IPS-20b (cell line): ENCODE data around the gene E2F2.

Experiments
- H3K27ac ChIP-seq: one replicate; pipeline ENCODE4 v1.5.1; 2013; ENCODE audit warnings: low read length
- H3K27me3 ChIP-seq: 2 replicates; pipeline ENCODE4 v1.6.1; 2013; ENCODE audit warnings: mild to moderate bottlenecking, low read length, inconsistent platforms; ENCODE audit not compliant: insufficient read depth
- H3K36me3 ChIP-seq: 2 replicates; pipeline ENCODE4 v1.6.1; 2013; ENCODE audit warnings: low read depth, mild to moderate bottlenecking, inconsistent platforms, low read length, moderate library complexity; ENCODE audit not compliant: insufficient read depth
- H3K4me1 ChIP-seq: 2 replicates; pipeline ENCODE4 v1.6.1; 2013; ENCODE audit warnings: mild to moderate bottlenecking, control low read depth, inconsistent platforms, low read length, moderate library complexity; ENCODE audit not compliant: insufficient read depth
- H3K4me3 ChIP-seq: 2 replicates; pipeline ENCODE4 v1.5.1; 2013; ENCODE audit warnings: mild to moderate bottlenecking, low read length, inconsistent platforms
- H3K9ac ChIP-seq: 2 replicates; pipeline ENCODE4 v1.6.1; 2013; ENCODE audit warnings: low read depth, mild to moderate bottlenecking, inconsistent platforms, low read length, moderate library complexity
- H3K9me3 ChIP-seq: 2 replicates; pipeline ENCODE4 v1.6.1; 2013; ENCODE audit warnings: mild to moderate bottlenecking, low read depth, low read length, inconsistent platforms; ENCODE audit not compliant: insufficient read depth

The E2F2 gene

GRCh38 chr1:23561813-23562100 is 30.7 kb upstream of the E2F2 start:
- no peaks in the 10 kb centered on the region for H3K9me3 ChIP-seq
- H3K9ac ChIP-seq, result peak overlapping the region; percentile 67; the same call in 1 of the 2 replicates
- H3K27ac ChIP-seq, result peak overlapping the region; percentile 40
- peaks cover 19% of the 10 kb centered on the region for H3K27me3 ChIP-seq
- peaks cover 39% of the 10 kb centered on the region for H3K4me1 ChIP-seq
- H3K4me3 ChIP-seq, result peak overlapping the region; percentile 14; the same call in 1 of the 2 replicates
- H3K36me3 ChIP-seq, result peaks cover 18% of the 10 kb centered on the region

- H3K4me1 ChIP-seq, result peaks cover 44% of the 10 kb centered on the region
- H3K9ac ChIP-seq, result peak overlapping the region; percentile 86; the same call in 1 of the 2 replicates
These were observed 30.2 kb upstream of the E2F2 start for GRCh38 chr1:23561076-23561812.

DNA sequence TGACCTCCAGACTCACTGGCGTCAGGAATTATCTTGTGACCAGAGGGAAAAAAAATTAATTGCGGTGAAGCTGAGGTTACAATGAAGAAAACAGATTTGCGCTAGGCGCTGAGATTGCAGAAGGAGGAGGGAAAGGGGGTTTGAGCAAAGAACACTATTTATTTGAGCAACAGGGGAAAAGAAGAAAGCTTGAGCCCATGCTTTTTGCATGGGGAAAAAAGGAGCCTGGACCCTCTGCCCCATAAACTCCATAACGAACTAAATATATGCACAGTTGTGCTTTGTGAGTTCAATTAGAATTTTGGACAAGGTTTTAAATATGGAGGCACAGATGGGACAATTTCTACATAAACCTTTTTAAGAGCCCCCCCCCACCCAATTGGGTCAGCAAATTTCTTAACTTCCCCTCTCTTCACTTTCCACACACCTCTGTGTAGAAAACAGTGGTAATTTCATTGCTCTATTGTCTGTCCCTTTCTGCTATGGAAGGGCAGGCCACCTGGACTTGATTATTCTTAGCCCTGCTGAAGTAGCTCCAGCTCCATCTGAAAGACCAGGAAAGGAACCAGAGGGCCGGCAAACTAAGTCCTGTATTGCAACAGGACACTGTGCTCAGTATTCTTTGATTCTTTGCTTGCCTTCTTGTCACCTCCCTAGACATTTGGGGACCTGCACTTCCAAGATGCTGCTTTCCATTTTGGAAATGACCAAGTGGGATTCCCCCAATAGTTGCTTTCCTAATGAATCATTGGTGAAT is 29.1 kb upstream of the E2F2 start:
- H3K27ac ChIP-seq, result peak overlapping the region; percentile 65
- peak overlapping the region; percentile 86 for H3K9ac ChIP-seq
- peaks cover 51% of the 10 kb centered on the region for H3K4me1 ChIP-seq
- peaks cover 19% of the 10 kb centered on the region for H3K27me3 ChIP-seq
- H3K4me3 ChIP-seq, result peak overlapping the region; percentile 78
- no peaks in the 10 kb centered on the region for H3K9me3 ChIP-seq
- H3K36me3 ChIP-seq, result peaks cover 18% of the 10 kb centered on the region

More at GRCh38 chr1:23561076-23561812, 30.2 kb upstream of the E2F2 start:
- Histone ChIP-seq H3K36me3 (peaks cover 18% of the 10 kb centered on the region), H3K9me3 (no peaks in the 10 kb centered on the region), H3K4me3 (no peak overlapping the region), H3K27me3 (peaks cover 19% of the 10 kb centered on the region), H3K27ac (peak overlapping the region; percentile 40)

DNA sequence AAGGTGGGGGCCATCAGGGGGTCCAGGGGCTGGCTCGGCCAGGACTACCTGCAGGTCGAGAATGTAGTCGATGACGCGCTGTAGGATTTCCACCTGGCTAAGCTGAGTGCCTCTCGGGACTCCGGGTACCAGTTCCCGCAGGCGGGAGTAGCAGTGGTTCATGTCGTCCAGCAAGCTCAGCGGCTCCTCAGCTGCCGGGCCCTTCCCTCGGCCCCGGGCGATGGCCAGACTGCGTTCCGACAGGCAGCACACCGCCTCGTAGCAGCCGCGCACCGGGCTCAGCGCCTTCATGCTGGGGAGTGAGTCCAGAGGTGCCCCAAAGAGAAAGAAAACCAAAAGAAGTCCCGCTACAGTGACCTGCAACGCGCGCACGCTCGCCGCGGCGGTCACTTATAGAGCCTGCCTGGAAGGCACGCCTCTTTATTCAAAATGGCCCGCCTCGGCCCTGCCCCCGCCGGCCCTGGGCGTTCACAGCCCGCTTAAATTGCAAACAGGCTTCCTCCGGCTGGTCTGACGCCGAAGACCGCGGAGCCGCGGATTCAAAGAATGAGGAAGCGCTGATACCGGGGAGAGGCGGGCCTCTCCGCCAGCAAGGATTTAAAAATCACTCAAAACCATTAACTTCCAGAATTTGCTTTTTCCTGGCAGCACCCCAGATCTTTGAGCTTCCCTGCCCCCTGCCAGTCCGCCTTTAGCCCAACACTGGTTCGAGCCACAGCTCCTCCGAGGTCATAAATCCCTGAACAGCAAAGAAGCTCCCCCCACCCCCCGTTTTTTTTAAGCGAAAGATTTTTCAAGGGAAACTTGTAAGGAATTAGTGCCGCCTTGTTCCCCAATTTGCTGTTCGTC is 28.3 kb upstream of the E2F2 start, which contains the start of gene ID3:
Gene ID3 (minus strand): TSS at position 366 of the 849 bp plus-strand sequence. CDS start 75 bp downstream, at position 291.
- Histone ChIP-seq H3K36me3 (peaks cover 18% of the 10 kb centered on the region), H3K4me3 (peak within 1 kb of the TSS; percentile 78), H3K27ac (peak within 1 kb of the TSS; percentile 65), H3K4me1 (peaks cover 50% of the 10 kb centered on the region), H3K9ac (peak within 1 kb of the TSS; percentile 86), H3K9me3 (no peaks in the 10 kb centered on the region), H3K27me3 (peaks cover 19% of the 10 kb centered on the region)

- H3K4me1 ChIP-seq, result peaks cover 52% of the 10 kb centered on the region
- peak overlapping the region; percentile 37 for H3K27ac ChIP-seq
These were observed 27.8 kb upstream of the E2F2 start for GRCh38 chr1:23558872-23559135.

GRCh38 chr1:23558140-23558871 is 27.3 kb upstream of the E2F2 start:
- Histone ChIP-seq H3K4me3 (peak overlapping the region; percentile 78), H3K27ac (peak overlapping the region; percentile 37), H3K36me3 (peaks cover 18% of the 10 kb centered on the region), H3K9me3 (no peaks in the 10 kb centered on the region), H3K27me3 (peaks cover 25% of the 10 kb centered on the region), H3K4me1 (peaks cover 55% of the 10 kb centered on the region), H3K9ac (peak overlapping the region; percentile 86)

More at GRCh38 chr1:23558872-23559135, 27.8 kb upstream of the E2F2 start:
- Histone ChIP-seq H3K9ac (peak overlapping the region; percentile 86), H3K4me3 (peak overlapping the region; percentile 78), H3K36me3 (peaks cover 18% of the 10 kb centered on the region), H3K9me3 (no peaks in the 10 kb centered on the region), H3K27me3 (peaks cover 20% of the 10 kb centered on the region)

GRCh38 chr1:23557471-23558124 is 26.6 kb upstream of the E2F2 start:
- peaks cover 51% of the 10 kb centered on the region for H3K4me1 ChIP-seq
- peak overlapping the region; percentile 78 for H3K4me3 ChIP-seq
- H3K9ac ChIP-seq, result peak overlapping the region; percentile 86
- H3K36me3 ChIP-seq, result peaks cover 18% of the 10 kb centered on the region
- H3K27me3 ChIP-seq, result peaks cover 28% of the 10 kb centered on the region
- H3K27ac ChIP-seq, result peak overlapping the region; percentile 19
- no peaks in the 10 kb centered on the region for H3K9me3 ChIP-seq

DNA sequence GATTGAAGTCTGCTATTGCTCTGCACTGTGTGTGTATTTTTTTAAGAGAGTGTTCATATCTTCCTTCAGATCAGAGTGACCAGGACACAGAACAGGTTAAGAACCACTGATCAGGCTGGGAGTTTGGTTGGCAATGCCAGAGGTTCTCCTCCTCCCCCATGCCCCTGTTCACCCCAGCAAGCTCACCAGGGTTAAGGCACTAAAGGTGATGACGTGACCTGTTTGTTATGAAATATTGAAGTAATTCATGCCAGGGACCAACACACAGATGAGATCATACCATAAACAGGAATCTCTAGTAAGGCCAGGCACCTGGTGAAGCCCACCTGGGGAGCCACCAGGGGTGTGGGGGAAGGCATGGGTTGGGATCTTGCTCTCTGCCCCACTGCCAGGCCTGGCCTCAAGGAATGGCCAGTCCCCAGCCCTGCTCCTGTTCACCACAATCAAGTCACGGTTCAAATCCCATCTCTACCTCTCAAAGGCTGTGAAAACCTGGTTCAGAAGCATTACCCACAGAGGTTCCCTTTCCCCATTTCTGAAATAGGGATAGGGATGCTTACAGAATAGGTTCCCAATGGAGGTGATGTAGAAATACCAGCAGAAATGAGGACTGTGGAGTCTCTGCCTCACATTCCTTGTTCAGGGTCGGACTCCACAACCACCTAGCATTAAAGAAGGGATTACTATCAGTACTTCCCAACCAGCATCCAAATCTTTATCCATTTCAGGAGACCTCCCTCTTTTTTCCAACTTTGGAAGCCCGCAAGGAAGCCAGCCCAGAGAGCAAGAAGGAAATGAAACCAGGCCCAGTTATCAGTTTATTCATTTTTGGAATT is 25.8 kb upstream of the E2F2 start:
- H3K9ac ChIP-seq, result peak overlapping the region; percentile 86
- peak overlapping the region; percentile 21 for H3K27ac ChIP-seq
- H3K9me3 ChIP-seq, result no peaks in the 10 kb centered on the region
- H3K4me1 ChIP-seq, result peaks cover 49% of the 10 kb centered on the region
- H3K27me3 ChIP-seq, result peaks cover 28% of the 10 kb centered on the region
- peaks cover 18% of the 10 kb centered on the region for H3K36me3 ChIP-seq
- peak overlapping the region; percentile 78 for H3K4me3 ChIP-seq

GRCh38 chr1:23555986-23556634 is 25.1 kb upstream of the E2F2 start:
- Histone ChIP-seq H3K9me3 (no peaks in the 10 kb centered on the region), H3K4me3 (peak overlapping the region; percentile 78), H3K36me3 (peaks cover 18% of the 10 kb centered on the region), H3K4me1 (peaks cover 42% of the 10 kb centered on the region), H3K27ac (peak overlapping the region; percentile 21), H3K27me3 (peaks cover 28% of the 10 kb centered on the region), H3K9ac (peak overlapping the region; percentile 86; the same call in 1 of the 2 replicates)
